GM18858 (cell line): ENCODE results near the gene KCTD1.
"Not testable (repeated sequence)": the region's sequence is repeated elsewhere in the genome, so short reads cannot be mapped to it uniquely, and the experiment has no call there.

Experiments used
- ATAC-seq: cut with Tn5 transposase; IDR thresholded peaks from one replicate; pipeline ENCODE4 v1.9.1; 2021; ENCODE audit not compliant: unreplicated experiment

Gene KCTD1

GRCh38 chr18:26459340-26459739 lies 89.0 kb downstream of the KCTD1 start:
- no peak for ATAC-seq

- ATAC-seq = peak; percentile 59
Observed at GRCh38 chr18:26458526-26459232, 89.7 kb downstream of the KCTD1 start.

- no peak for ATAC-seq
Observed at GRCh38 chr18:26457611-26458353, 90.6 kb downstream of the KCTD1 start.

- no peak for ATAC-seq
Observed at GRCh38 chr18:26457195-26457594, 91.2 kb downstream of the KCTD1 start.

GRCh38 chr18:26456070-26456491 lies 92.3 kb downstream of the KCTD1 start:
- no peak for ATAC-seq

- no peak for ATAC-seq
Observed at GRCh38 chr18:26455639-26456038, 92.7 kb downstream of the KCTD1 start.

GRCh38 chr18:26454616-26455015 lies 93.7 kb downstream of the KCTD1 start:
- no peak for ATAC-seq

- ATAC-seq = no peak
Observed at GRCh38 chr18:26454192-26454591, 94.2 kb downstream of the KCTD1 start.

- no peak for ATAC-seq
Observed at GRCh38 chr18:26453386-26453901, 94.9 kb downstream of the KCTD1 start.

GRCh38 chr18:26450989-26451682 lies 97.2 kb downstream of the KCTD1 start:
- ATAC-seq = no peak

- ATAC-seq = no peak
Observed at GRCh38 chr18:26448714-26449159, 99.6 kb downstream of the KCTD1 start.

GRCh38 chr18:26443853-26444252 lies 104.5 kb downstream of the KCTD1 start:
- no peak for ATAC-seq

- ATAC-seq = no peak
Observed at GRCh38 chr18:26442126-26442525, 106.2 kb downstream of the KCTD1 start.

- ATAC-seq = no peak
Observed at GRCh38 chr18:26440644-26441043, 107.7 kb downstream of the KCTD1 start.

- no peak for ATAC-seq
Observed at GRCh38 chr18:26439537-26439936, 108.8 kb downstream of the KCTD1 start.

- peak; percentile 99 for ATAC-seq
Observed at GRCh38 chr18:26438980-26439379, 109.4 kb downstream of the KCTD1 start.

- not testable (repeated sequence) for ATAC-seq
Observed at GRCh38 chr18:26437634-26438033, 110.7 kb downstream of the KCTD1 start.

GRCh38 chr18:26436176-26437051 lies 111.9 kb downstream of the KCTD1 start:
- no peak for ATAC-seq

GRCh38 chr18:26435415-26436095 lies 112.8 kb downstream of the KCTD1 start:
- no peak for ATAC-seq

GRCh38 chr18:26434887-26435286 lies 113.5 kb downstream of the KCTD1 start:
- ATAC-seq = no peak
